ENCODE measurements around the gene ZNF778.

The ZNF778 gene

DNA sequence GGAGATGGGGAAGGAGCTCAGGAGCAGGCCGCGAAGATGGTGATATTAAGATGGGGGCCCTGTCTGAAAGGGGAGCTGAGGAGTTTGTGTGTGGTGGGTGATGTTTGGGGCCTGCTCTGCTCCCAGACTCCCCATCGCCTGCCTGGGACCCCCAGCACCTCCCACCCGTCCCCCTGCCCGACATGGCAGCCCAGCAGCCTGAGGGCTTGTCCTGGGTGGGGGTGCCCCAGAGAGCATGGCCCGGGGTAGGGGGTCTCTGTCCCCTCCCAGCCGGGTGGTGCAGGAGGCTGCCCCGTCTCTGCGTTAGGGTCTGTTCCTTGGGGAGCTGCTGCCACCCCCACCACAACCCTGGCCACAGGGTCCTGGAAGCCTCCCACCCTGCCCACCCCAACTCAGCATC lies 40.8 kb upstream of the ZNF778 start:
- no peak overlapping the region for H3K4me3 ChIP-seq (ENCODE audit: low read length)
- TF ChIP-seq, protein P1, sequence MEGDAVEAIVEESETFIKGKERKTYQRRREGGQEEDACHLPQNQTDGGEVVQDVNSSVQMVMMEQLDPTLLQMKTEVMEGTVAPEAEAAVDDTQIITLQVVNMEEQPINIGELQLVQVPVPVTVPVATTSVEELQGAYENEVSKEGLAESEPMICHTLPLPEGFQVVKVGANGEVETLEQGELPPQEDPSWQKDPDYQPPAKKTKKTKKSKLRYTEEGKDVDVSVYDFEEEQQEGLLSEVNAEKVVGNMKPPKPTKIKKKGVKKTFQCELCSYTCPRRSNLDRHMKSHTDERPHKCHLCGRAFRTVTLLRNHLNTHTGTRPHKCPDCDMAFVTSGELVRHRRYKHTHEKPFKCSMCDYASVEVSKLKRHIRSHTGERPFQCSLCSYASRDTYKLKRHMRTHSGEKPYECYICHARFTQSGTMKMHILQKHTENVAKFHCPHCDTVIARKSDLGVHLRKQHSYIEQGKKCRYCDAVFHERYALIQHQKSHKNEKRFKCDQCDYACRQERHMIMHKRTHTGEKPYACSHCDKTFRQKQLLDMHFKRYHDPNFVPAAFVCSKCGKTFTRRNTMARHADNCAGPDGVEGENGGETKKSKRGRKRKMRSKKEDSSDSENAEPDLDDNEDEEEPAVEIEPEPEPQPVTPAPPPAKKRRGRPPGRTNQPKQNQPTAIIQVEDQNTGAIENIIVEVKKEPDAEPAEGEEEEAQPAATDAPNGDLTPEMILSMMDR (conservative IDR thresholded peaks at IDR 0.05; ENCODE audit: low read length) = no peak
- DNase-seq (ENCODE audit: low read depth) = no peak

DNA sequence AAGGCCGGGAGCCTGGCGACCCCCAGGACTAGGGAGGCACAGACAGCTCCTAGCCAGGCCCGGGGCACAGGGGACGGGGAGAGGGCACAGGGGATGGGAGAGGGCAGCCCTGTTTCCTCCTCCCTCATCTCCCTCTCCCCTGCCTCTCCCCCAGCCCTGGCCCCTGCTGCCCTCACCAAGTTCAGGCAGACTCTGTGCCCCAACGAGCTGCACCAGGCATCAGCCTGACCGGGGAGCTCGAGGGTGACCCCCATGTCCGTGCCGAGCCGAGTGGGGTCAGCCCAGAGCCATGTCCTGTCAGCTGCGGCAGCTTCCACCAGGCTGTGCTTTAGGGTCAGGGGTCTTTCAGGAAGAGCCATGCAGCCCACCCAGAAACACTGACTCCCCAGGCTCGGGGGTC lies 40.0 kb upstream of the ZNF778 start:
- TF ChIP-seq, protein P1 (conservative IDR thresholded peaks at IDR 0.05; ENCODE audit: low read length) = no peak

DNA sequence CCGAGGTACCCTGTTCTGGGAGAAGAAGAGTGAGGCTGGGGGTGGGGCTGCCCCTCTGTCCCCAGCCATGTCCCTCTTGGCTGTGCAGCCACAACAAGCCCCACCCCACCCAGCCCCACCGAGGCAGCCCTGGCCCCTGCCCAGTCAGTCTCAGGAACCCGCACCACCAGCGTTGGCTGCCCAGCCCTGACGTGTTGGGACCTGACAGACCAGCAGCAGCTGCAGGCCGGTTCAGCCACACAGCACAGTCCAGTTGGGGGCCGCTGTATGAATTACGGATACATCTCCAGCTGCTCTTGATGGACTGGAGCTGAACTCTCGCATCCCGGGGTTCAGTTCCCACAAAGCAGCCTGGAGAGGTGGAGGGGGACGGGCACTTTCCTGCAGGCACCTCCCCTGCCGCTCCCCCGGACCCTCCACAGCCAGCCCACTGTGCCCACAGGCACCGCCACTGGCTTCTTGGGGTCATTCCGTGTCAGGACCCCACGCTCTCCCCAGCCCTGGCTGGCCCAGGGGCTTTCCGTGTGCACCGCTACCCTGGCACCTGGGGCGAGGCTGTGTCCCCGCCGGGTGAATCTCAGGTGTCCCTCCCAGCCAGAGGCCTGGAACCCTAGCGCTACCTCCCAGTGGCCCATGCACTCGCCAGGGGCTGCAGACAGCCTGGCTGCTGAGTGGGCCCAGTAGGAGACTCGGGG lies 38.9 kb upstream of the ZNF778 start:
- TF ChIP-seq, protein P1 (conservative IDR thresholded peaks at IDR 0.05; ENCODE audit: low read length) = no peak
- no peak overlapping the region for H3K4me3 ChIP-seq (ENCODE audit: low read length)
- DNase-seq (ENCODE audit: low read depth) = no peak

More for the DNA sequence above, 40.0 kb upstream of the ZNF778 start:
- DNase-seq (ENCODE audit: low read depth) = no peak
- H3K4me3 ChIP-seq (ENCODE audit: low read length) = no peak overlapping the region

DNA sequence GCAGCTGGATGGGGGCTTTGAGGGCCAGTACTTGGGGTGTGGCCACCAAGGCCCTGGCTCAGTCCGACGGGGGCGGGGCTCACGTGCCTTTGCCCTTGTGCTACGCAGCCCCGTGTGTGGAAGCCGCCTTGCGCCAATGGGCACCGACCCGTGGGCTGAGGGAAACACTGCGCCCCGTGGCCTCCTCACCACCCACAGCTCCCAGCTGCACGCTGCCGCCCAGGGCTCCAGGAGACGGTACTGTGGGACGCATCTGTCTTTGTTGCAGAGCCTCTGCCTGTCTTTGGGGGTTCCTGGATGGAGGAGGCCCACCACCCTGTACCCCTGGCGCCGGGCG lies 38.4 kb upstream of the ZNF778 start:
- no peak overlapping the region for H3K4me3 ChIP-seq (ENCODE audit: low read length)
- no peak for DNase-seq (ENCODE audit: low read depth)
- TF ChIP-seq, protein P1 (conservative IDR thresholded peaks at IDR 0.05; ENCODE audit: low read length) = no peak

DNA sequence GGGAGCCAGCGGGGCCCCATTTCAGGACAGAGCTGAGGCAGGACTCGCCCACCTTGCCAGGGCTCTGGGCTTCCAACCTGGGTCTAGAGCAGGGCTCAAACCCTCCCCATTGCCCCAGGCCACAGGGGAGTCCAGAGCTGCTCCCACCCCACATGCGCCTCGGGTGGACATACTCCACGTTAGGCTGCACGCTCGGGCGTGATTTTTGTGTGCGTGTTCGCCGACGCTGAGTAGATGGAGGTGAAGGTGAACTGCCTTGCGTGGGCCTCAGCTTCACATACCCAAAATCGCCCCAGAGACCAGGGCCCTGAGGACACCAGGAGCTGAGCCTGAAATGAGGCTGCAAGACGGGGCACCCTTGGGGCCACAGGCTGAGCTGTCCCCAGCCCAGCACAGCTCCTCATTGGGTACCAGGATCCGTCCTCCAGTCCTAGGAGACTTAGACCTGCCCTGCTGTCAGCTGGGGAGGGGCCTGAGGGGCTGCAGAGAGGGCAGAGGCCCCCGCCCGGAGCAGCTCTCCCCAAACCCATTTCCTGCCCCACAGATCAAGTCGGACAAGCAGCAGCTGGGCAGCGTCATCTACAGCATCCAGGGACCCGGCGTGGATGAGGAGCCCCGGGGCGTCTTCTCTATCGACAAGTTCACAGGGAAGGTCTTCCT lies 37.7 kb upstream of the ZNF778 start:
- TF ChIP-seq, protein P1 (conservative IDR thresholded peaks at IDR 0.05; ENCODE audit: low read length) = no peak
- DNase-seq (ENCODE audit: low read depth) = no peak
- no peak overlapping the region for H3K4me3 ChIP-seq (ENCODE audit: low read length)

DNA sequence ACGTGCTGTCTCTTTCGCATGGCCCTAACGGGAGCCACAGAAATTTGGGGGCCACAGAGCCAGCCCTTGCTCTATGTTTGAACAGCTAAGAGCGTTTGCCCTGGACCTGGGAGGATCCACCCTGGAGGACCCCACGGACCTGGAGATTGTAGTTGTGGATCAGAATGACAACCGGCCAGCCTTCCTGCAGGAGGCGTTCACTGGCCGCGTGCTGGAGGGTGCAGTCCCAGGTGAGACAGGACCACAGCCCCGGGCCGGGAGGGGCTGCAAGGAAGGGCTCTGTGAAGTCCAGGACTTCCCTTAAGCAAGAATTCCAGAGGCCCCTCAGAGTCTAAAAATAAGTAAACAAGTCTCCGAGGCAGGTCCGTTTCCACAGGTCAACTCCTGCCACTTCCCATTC lies 34.0 kb upstream of the ZNF778 start:
- TF ChIP-seq, protein P1 (conservative IDR thresholded peaks at IDR 0.05; ENCODE audit: low read length) = no peak
- no peak for DNase-seq (ENCODE audit: low read depth)
- H3K4me3 ChIP-seq (ENCODE audit: low read length) = no peak overlapping the region
